Measurements from ENCODE around the gene IL1RAPL2.

IL1RAPL2 gene

GRCh38 chrX:104803219-104803618 lies 237.2 kb downstream of the IL1RAPL2 start:
- TF ChIP-seq MYC (IDR thresholded peaks at IDR 0.05; ENCODE audit: low read depth, low read length) (no peak), MAX (IDR thresholded peaks at IDR 0.05; ENCODE audit: low read depth, low read length) (no peak), POLR2A (IDR thresholded peaks at IDR 0.05; ENCODE audit: extremely low read depth, insufficient read length) (no peak)
- TF ChIP-seq, protein P1, sequence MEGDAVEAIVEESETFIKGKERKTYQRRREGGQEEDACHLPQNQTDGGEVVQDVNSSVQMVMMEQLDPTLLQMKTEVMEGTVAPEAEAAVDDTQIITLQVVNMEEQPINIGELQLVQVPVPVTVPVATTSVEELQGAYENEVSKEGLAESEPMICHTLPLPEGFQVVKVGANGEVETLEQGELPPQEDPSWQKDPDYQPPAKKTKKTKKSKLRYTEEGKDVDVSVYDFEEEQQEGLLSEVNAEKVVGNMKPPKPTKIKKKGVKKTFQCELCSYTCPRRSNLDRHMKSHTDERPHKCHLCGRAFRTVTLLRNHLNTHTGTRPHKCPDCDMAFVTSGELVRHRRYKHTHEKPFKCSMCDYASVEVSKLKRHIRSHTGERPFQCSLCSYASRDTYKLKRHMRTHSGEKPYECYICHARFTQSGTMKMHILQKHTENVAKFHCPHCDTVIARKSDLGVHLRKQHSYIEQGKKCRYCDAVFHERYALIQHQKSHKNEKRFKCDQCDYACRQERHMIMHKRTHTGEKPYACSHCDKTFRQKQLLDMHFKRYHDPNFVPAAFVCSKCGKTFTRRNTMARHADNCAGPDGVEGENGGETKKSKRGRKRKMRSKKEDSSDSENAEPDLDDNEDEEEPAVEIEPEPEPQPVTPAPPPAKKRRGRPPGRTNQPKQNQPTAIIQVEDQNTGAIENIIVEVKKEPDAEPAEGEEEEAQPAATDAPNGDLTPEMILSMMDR (IDR thresholded peaks at IDR 0.05; ENCODE audit: low read depth, low read length): no peak

DNA sequence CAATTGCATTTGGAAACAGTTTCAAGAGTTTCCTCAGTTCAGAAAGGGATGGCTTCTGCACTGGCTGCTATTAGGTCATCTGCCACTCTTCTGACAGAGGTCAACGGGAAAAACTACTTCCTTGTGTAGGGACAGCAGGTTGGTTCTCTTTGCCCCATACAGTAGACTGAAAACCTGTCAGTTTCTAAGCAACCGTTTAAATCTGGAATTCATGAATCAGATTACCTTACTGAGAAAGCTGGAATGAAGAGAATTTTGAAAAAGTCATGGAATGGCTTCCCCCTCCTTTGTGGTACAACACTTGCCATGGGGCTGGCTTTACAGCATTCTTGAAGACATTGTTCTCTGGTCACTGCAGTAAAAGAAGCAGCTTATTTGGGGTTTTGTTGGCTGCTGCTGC lies 240.3 kb downstream of the IL1RAPL2 start:
- no peak for DNase-seq (ENCODE audit: low read depth)
- H3K4me3 ChIP-seq (ENCODE audit: low read depth, low read length): no peak overlapping the region
- no peak for TF ChIP-seq POLR2A (IDR thresholded peaks at IDR 0.05; ENCODE audit: extremely low read depth, insufficient read length)

More at GRCh38 chrX:104803219-104803618, 237.2 kb downstream of the IL1RAPL2 start:
- no peak for DNase-seq (ENCODE audit: low read depth)
- no peak overlapping the region for H3K4me3 ChIP-seq (ENCODE audit: low read depth, low read length)

DNA sequence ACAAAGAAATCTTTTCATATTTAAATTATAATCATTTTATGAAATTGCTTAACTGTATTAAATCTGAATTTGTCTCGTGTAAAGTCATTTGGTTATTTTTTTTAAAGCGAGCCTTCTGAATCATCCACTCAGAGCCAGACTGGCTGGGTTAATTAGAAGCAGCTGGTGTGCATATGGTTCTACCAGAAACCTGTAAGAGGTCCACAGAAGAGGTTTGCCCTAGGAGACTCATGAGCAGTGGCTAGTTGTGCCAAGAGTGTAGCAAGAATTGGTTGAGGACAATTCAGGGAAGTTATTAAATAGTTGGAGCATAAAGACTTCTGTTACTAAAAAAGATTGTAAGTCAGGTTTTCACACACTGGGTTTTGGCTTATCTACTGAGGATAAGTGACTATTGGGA lies 267.4 kb downstream of the IL1RAPL2 start:
- no peak for TF ChIP-seq MAX (IDR thresholded peaks at IDR 0.05; ENCODE audit: low read depth, low read length)
- no peak for TF ChIP-seq POLR2A (IDR thresholded peaks at IDR 0.05; ENCODE audit: extremely low read depth, insufficient read length)
- no peak for TF ChIP-seq MYC (IDR thresholded peaks at IDR 0.05; ENCODE audit: low read depth, low read length)
- TF ChIP-seq, protein P1 (IDR thresholded peaks at IDR 0.05; ENCODE audit: low read depth, low read length): no peak
- no peak overlapping the region for H3K4me3 ChIP-seq (ENCODE audit: low read depth, low read length)
- no peak for DNase-seq (ENCODE audit: low read depth)

GRCh38 chrX:104842646-104843045 lies 276.6 kb downstream of the IL1RAPL2 start:
- DNase-seq (ENCODE audit: low read depth): no peak
- H3K4me3 ChIP-seq (ENCODE audit: low read depth, low read length): no peak overlapping the region
- TF ChIP-seq MYC (IDR thresholded peaks at IDR 0.05; ENCODE audit: low read depth, low read length) (no peak), MAX (IDR thresholded peaks at IDR 0.05; ENCODE audit: low read depth, low read length) (no peak), POLR2A (IDR thresholded peaks at IDR 0.05; ENCODE audit: extremely low read depth, insufficient read length) (no peak)
- TF ChIP-seq, protein P1 (IDR thresholded peaks at IDR 0.05; ENCODE audit: low read depth, low read length): no peak

- no peak overlapping the region for H3K4me3 ChIP-seq (ENCODE audit: low read depth, low read length)
- TF ChIP-seq, protein P1 (IDR thresholded peaks at IDR 0.05; ENCODE audit: low read depth, low read length): no peak
- TF ChIP-seq MAX (IDR thresholded peaks at IDR 0.05; ENCODE audit: low read depth, low read length) (no peak), MYC (IDR thresholded peaks at IDR 0.05; ENCODE audit: low read depth, low read length) (no peak), POLR2A (IDR thresholded peaks at IDR 0.05; ENCODE audit: extremely low read depth, insufficient read length) (no peak)
- no peak for DNase-seq (ENCODE audit: low read depth)
These were observed 286.2 kb downstream of the IL1RAPL2 start for GRCh38 chrX:104852241-104852640.

DNA sequence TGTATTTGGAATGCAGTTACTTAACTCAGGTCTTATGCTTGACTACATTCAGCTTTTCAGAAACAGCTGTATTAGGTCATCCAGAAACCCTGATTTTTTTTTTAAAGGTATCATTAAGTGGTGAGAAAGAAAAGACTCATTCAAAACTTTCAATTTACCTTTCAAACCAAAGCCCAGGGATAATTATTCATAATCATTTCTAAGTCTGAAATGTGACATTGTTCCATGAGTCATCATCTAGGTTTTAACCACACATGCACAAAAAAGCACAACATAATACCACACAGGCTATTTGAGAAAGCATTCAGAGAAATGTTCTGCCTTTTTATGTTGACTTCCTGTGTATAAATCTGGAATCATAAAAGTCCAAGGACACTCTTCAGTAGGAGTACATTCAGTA lies 288.2 kb downstream of the IL1RAPL2 start:
- no peak for DNase-seq (ENCODE audit: low read depth)
- TF ChIP-seq POLR2A (IDR thresholded peaks at IDR 0.05; ENCODE audit: extremely low read depth, insufficient read length): no peak
- no peak for TF ChIP-seq MAX (IDR thresholded peaks at IDR 0.05; ENCODE audit: low read depth, low read length)
- TF ChIP-seq, protein P1 (IDR thresholded peaks at IDR 0.05; ENCODE audit: low read depth, low read length): no peak
- no peak for TF ChIP-seq MYC (IDR thresholded peaks at IDR 0.05; ENCODE audit: low read depth, low read length)
- no peak overlapping the region for H3K4me3 ChIP-seq (ENCODE audit: low read depth, low read length)

All from NB4 (cell line).